NCI-H187 treated with DMSO at 0.1 percent for 48 hours (cell line): Measurements from ENCODE around the gene PLEKHA5.
"Not testable (repeated sequence)": the region's sequence is repeated elsewhere in the genome, so short reads cannot be mapped to it uniquely, and the experiment has no call there.

Experiments
- DNase-seq: peaks from one replicate; lab custom pipeline; 2025; lab: John Stamatoyannopoulos, UW

Gene PLEKHA5

DNA sequence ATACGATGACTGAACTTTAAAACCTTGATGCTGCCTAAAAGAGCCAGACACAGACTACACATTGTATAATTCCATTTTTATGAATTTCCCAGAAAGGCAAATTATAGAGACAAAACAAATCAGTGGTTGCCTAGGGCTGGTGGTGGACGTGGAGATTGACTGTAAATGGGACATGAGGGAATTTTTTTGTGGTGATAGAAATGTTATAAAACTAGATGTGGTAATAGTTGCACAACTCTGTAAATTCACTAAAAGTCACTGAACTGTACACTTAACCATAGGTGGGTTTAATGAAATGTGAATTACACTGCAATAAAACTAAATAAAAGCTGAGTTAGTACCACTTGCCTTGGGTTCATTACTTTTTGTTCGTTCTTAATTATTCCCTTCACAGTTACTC is 72.1 kb downstream of the PLEKHA5 start:
- no peak for DNase-seq

DNA sequence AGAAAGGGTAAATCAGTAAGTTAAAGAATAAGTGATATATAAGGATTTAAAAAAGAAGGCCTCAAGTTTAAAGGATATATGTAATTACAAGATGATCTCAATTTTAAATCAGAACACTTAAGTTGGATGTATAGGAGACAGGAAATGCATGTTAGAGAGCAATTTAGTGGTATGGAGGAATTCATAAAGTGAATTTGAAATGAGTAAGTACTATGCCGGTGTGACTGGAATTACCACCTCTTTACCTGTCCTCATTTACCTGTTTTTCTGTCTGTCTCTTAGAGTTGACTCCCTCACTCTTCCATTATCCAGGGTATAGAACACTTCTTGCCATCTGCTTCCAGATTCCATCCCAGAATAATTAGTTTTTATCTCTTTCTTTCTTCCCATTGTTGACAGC is 73.5 kb downstream of the PLEKHA5 start:
- no peak for DNase-seq

DNA sequence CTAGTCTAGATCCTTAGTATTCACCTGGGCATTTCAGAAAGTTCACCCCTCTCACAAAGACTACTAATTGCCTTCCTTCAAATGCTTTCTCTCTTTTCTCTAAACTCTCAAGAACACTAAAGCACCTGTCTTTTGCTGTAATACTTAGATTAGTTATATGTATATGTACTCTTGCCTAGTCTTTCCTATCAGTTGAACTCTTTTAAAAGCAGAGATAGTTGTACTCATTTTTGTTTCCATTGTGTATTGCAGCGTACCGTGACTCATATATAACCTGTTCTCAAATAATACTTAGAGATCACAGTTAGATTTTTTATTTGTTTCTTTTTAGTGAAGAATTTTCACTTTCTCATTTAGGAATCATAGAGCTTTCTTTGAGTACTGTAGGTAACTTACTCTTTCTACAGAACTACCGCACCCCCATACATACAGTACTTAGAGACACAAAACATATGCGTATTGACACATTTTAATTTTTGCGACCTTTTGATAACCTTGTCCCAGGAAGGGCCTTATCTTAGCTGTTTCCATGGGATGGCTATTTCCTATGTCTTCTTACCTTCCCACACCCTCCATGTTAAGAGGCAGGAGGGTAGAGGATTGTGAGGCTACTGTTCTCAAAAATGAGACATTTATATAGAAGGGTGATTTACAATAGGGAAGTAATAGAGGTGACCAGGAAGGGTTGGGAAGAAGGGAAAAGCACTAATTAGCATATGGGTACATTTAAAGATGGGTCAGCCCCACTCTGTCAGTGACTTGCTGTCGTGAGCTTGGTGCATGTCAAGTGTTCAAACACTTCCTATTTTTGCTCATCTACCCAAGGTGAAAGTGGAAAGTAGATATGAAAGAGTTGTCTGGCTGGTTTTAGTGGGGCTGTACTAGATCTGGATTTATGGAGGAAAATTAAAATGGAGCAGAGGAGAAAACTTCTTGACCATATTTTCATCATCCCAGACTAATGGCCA is 74.3 kb downstream of the PLEKHA5 start:
- no peak for DNase-seq

- DNase-seq, result no peak
These were observed 75.6 kb downstream of the PLEKHA5 start for GRCh38 chr12:19205120-19205519.

GRCh38 chr12:19206493-19207077 is 77.1 kb downstream of the PLEKHA5 start:
- no peak for DNase-seq

GRCh38 chr12:19208456-19208855 is 78.9 kb downstream of the PLEKHA5 start:
- no peak for DNase-seq

DNA sequence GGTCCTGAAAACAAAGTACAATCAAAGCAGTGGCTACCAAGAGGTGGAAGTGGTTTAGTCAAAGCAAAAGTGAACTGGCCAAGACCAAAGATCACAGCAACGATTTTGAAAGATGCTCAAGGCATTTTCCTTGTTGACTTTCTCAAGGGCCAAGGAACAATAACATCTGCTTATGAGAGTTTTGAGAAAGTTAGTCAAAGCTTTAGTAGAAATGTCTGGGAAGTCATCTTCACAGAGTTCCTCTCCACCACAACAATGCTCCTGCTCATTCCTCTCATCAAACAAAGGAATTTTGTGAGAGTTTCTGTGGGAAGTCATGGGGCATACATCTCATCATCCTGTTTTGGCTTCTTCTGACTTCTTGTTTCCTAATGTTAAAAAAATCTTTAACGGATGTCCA is 80.1 kb downstream of the PLEKHA5 start:
- DNase-seq, result no peak

GRCh38 chr12:19211802-19212201 is 82.3 kb downstream of the PLEKHA5 start:
- no peak for DNase-seq

DNA sequence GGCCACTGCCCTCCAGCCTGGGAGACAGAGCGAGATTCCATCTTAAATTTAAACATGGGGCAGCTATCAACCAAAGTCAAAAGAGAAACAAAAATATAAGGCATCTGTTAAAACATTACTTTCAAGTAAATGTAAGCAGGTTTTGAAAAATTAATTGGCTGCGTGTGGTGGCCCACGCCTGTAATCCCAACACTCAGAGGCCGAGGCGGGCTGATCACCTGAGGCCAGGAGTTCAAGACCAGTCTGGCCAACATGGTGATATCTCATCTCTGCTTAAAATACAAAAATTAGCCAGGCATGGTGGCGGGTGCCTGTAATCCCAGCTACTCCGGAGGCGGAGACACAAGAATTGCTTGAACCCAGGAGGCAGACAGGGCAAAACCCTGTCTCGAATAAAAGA is 82.7 kb downstream of the PLEKHA5 start:
- DNase-seq, result no peak

GRCh38 chr12:19214020-19214419 is 84.5 kb downstream of the PLEKHA5 start:
- no peak for DNase-seq

DNA sequence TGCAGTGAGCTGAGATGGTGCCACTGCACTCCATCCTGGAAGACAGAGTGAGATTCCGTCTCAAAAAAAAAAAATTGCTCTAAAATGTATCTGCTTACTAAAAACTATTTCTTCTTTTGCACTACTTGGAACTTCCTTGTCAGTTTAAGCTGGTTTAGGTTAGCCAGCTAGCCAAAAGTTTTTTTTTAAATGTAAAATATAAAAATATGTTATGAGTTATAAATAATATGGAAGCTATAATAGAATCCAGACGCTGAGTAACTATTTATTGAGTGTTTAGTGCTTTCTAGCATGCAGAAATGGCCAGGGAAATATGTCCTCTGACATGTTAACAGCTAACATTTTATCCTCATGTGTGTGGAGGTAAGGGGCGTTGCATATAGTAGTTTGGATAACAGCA is 85.6 kb downstream of the PLEKHA5 start:
- DNase-seq, result no peak

DNA sequence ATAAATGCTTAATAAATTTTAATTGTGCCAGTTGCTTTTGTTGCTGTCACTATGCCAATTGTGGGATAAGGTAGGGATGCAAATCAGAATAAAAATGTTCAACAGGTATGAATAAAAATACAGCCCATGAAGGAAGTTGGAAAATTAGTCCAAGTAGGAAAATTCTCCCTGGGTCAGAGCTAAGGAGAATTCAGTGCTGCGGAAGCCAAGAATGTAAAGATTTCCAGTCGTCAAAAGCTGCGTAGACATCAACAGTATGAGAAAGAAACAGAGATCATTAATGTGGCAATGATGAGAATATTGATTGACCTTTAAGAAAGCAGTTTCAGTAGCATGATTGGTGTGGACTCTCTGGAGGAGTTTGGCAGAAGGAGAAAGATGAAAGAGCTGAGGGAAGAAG is 87.9 kb downstream of the PLEKHA5 start:
- no peak for DNase-seq

- DNase-seq, result no peak
These were observed 90.7 kb downstream of the PLEKHA5 start for GRCh38 chr12:19220205-19220604.

GRCh38 chr12:19220852-19221466 is 91.4 kb downstream of the PLEKHA5 start:
- DNase-seq, result no peak

DNA sequence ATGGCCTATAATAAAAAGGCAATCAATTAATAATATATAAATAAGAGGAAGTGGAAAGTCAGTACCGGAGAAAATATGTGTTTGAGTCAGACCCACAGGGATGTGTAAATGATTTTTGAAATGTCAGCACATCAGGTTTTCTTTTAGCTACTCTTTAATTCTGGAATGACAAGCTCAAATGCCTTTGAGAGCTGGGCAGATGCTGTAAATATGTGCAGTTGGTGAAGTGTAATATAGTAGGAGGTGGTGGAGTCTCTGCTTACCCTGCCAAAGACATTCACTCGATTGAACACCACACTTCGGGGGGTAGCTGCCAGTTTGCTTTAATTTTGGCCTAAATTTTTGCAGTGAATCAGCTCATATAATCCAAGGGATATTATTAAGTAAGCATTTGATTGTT is 93.0 kb downstream of the PLEKHA5 start:
- DNase-seq, result no peak

GRCh38 chr12:19223018-19223417 is 93.5 kb downstream of the PLEKHA5 start:
- no peak for DNase-seq

GRCh38 chr12:19223695-19224094 is 94.2 kb downstream of the PLEKHA5 start:
- DNase-seq, result no peak

DNA sequence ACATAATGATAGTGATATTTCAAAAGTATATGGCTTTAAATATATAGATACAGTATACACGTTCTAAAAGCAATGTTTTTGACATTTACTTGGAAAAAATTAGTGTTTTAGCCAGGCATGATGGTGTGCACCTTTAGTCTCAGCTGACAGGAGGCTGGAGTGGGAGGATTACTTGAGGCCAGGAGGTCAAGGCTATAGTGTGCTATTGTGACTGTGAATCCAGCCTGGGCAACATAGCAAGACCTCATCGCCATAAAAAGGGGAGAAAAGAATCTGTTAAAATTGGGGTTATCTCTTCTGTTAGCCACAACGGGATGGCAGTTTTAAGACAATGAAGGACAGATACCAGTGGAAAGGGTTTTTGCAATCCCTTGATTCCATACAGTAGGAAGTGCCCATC is 95.2 kb downstream of the PLEKHA5 start:
- no peak for DNase-seq

DNA sequence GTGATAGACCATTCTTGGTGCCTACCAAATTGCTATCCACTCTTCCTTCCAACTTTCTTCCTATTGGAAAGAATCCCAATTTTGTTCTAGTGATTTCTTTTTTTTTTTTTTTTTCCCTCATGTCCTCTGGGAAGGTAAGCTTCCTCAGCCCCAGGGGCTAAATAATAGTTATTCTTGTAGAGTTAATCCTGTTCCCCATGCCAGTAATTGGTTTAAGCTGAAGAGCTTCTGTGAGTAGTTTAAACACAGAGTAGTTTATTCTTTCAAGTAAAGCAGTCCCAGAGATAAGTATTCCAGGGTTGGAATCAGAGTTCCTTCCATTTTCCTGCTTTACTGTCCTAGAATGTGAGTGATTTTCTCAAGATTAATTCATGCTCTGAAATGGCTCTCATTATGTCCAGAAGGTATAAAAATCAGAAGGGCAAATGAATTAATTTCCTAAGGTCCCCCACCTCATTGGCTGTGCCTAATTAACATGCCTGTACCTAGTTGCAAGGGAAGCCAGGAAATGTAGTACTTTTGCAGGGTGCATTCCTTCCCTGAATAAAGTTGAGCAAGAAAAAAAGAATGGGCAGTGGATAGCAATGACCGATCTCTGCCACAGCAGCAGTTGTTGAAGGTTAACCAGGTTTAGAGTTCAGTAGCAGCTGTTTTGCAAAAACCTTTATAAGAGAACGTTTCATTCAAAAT is 97.8 kb downstream of the PLEKHA5 start:
- DNase-seq, result no peak

DNA sequence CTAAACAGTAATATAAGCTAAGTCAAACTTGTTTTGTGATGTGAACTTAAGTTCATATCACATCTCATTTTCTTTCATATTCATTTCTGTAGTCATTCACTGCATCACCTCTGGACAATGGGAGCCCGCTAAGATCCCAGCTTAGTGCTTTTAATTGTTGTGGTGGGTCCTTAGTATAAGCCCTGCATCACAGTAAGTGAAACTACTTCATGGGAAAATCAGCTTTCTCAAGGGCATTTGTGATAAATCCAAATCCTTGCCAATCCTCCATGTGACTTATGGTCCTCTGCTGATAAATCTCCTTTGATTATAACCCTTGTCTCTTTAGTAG is 98.3 kb downstream of the PLEKHA5 start:
- DNase-seq, result no peak

- DNase-seq, result not testable (repeated sequence)
These were observed 99.5 kb downstream of the PLEKHA5 start for GRCh38 chr12:19229021-19229420.

- no peak for DNase-seq
These were observed 100.8 kb downstream of the PLEKHA5 start for GRCh38 chr12:19230299-19230866.
